Caco-2 (cell line): ENCODE data around the gene CPB2. TPM values are rescaled to one million over a fixed set of nuclear protein-coding genes. Genes with fewer than 3 reads are reported as not detected.

Experiments used
- BruUV-seq: library from RNA; stranded (reverse); fragments of 400-500 nt; replicated peaks from 2 replicates; lab custom pipeline; 2021; lab: Mats Ljungman, UMichigan
- CTCF ChIA-PET: fragments of 300-600 bp; sonication (Branson Sonifier 250); formaldehyde crosslinking; loops from one replicate; lab custom pipeline; 2022; ENCODE audit warnings: antibody characterized with exemption; lab: Charles Lee
- POLR2A ChIA-PET: fragments of 300-600 bp; sonication (Branson Sonifier 250); formaldehyde crosslinking; loops from one replicate; lab custom pipeline; 2022; ENCODE audit warnings: antibody characterized with exemption; lab: Charles Lee
- DNase-seq, 2 experiments: peaks; one replicate each; pipeline versions ENCODE4 v3.0.0 to v3.0.0-alpha.2; 2020 to 2022
- H3K27me3 ChIP-seq: replicated peaks from 2 replicates; pipeline ENCODE4 v1.6.0; 2011; ENCODE audit warnings: low read length; ENCODE audit not compliant: control insufficient read depth, insufficient read depth
- H3K36me3 ChIP-seq: 2 replicates; pipeline ENCODE4 v1.5.1; 2011; ENCODE audit warnings: low read length; ENCODE audit not compliant: control insufficient read depth, insufficient read depth
- H3K4me1 ChIP-seq: fragments of 250-450 bp; sonication (Bioruptor Pico); 2 replicates; pipeline ENCODE4 v1.5.1; 2020; ENCODE audit warnings: mild to moderate bottlenecking
- H3K4me3 ChIP-seq: 2 replicates; pipeline ENCODE4 v1.5.1; 2011; ENCODE audit warnings: low read depth, mild to moderate bottlenecking, control low read depth, low read length
- H3K9me3 ChIP-seq: fragments of 250-450 bp; sonication (Bioruptor Pico); 2 replicates; pipeline ENCODE4 v1.5.1; 2020; ENCODE audit warnings: mild to moderate bottlenecking, moderate library complexity
- H3K27ac Mint-ChIP-seq: one replicate; pipeline ENCODE4 v1.8.0; 2022; ENCODE audit warnings: mixed read lengths; ENCODE audit not compliant: unreplicated experiment
- H3K27me3 Mint-ChIP-seq: one replicate; pipeline ENCODE4 v1.8.0; 2022; ENCODE audit warnings: mixed read lengths; ENCODE audit not compliant: insufficient read depth, unreplicated experiment
- H3K36me3 Mint-ChIP-seq: one replicate; pipeline ENCODE4 v1.8.0; 2022; ENCODE audit warnings: mild to moderate bottlenecking, mixed read lengths; ENCODE audit not compliant: insufficient read depth, unreplicated experiment
- H3K4me1 Mint-ChIP-seq: one replicate; pipeline ENCODE4 v1.8.0; 2022; ENCODE audit warnings: low read depth, mixed read lengths; ENCODE audit not compliant: unreplicated experiment
- H3K4me3 Mint-ChIP-seq: one replicate; pipeline ENCODE4 v1.8.0; 2022; ENCODE audit warnings: mild to moderate bottlenecking, moderate library complexity, mixed read lengths; ENCODE audit not compliant: unreplicated experiment
- H3K9me3 Mint-ChIP-seq: one replicate; pipeline ENCODE4 v1.8.0; 2022; ENCODE audit warnings: mixed read lengths; ENCODE audit not compliant: unreplicated experiment
- CTCF ChIP-seq, 2 experiments: fragments of 200-600 bp in 1 of 2; IDR thresholded peaks; 1 replicate in 1 of 2; 2 replicates in 1 of 2; pipeline versions ENCODE4 v1.5.1 to v1.8.0; 2011 to 2022; ENCODE audit warnings: antibody characterized with exemption in 1 of 2, control low read depth in 1 of 2, inconsistent platforms in 1 of 2, low read depth in 1 of 2, low read length in 1 of 2, mild to moderate bottlenecking in 1 of 2, moderate library complexity in 1 of 2; ENCODE audit not compliant: insufficient read depth in 1 of 2, severe bottlenecking in 1 of 2, unreplicated experiment in 1 of 2
- intact Hi-C: fragments of 100-400 bp; cut with micrococcal nuclease; formaldehyde crosslinking; loops from one replicate; pipeline ENCODE4 v1.10.0; 2022; ENCODE audit not compliant: unreplicated experiment
- total RNA-seq: library from RNA; stranded (reverse); gene quantifications from 2 replicates; pipeline ENCODE4 v1.2.3, GENCODE V29; 2022

The CPB2 gene
- total RNA-seq, 1 experiment from 2014 or later: 0.18 TPM

GRCh38 chr13:46015366-46015765 is 89.5 kb downstream of the CPB2 start:
- no peak overlapping the region for H3K4me3 ChIP-seq
- BruUV-seq: no TSS peak
- no peaks in the 10 kb centered on the region for H3K9me3 ChIP-seq
- intact Hi-C loops: no loop called here
- no peaks in the 10 kb centered on the region for H3K36me3 ChIP-seq
- ChIA-PET POLR2A (no interaction called here), CTCF (no interaction called here)
- H3K4me1 ChIP-seq: no peaks in the 10 kb centered on the region
- H3K27me3 Mint-ChIP-seq: no peaks in the 10 kb centered on the region
- H3K4me3 Mint-ChIP-seq: no peak overlapping the region
- no peaks in the 10 kb centered on the region for H3K9me3 Mint-ChIP-seq
- H3K27ac Mint-ChIP-seq: no peak overlapping the region
- no peaks in the 10 kb centered on the region for H3K4me1 Mint-ChIP-seq
- no peak for TF ChIP-seq CTCF (IDR thresholded peaks at IDR 0.05; ENCODE audit: insufficient read depth in 1 of 2, low read depth in 1 of 2, low read length in 1 of 2, severe bottlenecking in 1 of 2, unreplicated experiment in 1 of 2)
- no peak for DNase-seq
- peaks cover 20% of the 10 kb centered on the region for H3K36me3 Mint-ChIP-seq
- no peaks in the 10 kb centered on the region for H3K27me3 ChIP-seq

- H3K36me3 ChIP-seq: no peaks in the 10 kb centered on the region
- TF ChIP-seq CTCF (IDR thresholded peaks at IDR 0.05; ENCODE audit: insufficient read depth in 1 of 2, low read depth in 1 of 2, low read length in 1 of 2, severe bottlenecking in 1 of 2, unreplicated experiment in 1 of 2): no peak
- no peaks in the 10 kb centered on the region for H3K9me3 ChIP-seq
- no peaks in the 10 kb centered on the region for H3K4me1 ChIP-seq
- no peaks in the 10 kb centered on the region for H3K27me3 ChIP-seq
- no peak overlapping the region for H3K27ac Mint-ChIP-seq
- H3K4me1 Mint-ChIP-seq: no peaks in the 10 kb centered on the region
- CTCF ChIA-PET: no interaction called here
- POLR2A ChIA-PET: no interaction called here
- DNase-seq: no peak
- H3K27me3 Mint-ChIP-seq: no peaks in the 10 kb centered on the region
- H3K36me3 Mint-ChIP-seq: peaks cover 26% of the 10 kb centered on the region
- intact Hi-C loops: no loop called here
- no peaks in the 10 kb centered on the region for H3K9me3 Mint-ChIP-seq
- H3K4me3 Mint-ChIP-seq: no peak overlapping the region
- BruUV-seq: no TSS peak
- H3K4me3 ChIP-seq: no peak overlapping the region
Measured at GRCh38 chr13:46012404-46012803, 92.4 kb downstream of the CPB2 start.

GRCh38 chr13:46010148-46010547 is 94.7 kb downstream of the CPB2 start:
- no peak overlapping the region for H3K4me3 ChIP-seq
- H3K27me3 ChIP-seq: no peaks in the 10 kb centered on the region
- no peaks in the 10 kb centered on the region for H3K4me1 Mint-ChIP-seq
- TF ChIP-seq CTCF (IDR thresholded peaks at IDR 0.05; ENCODE audit: insufficient read depth in 1 of 2, low read depth in 1 of 2, low read length in 1 of 2, severe bottlenecking in 1 of 2, unreplicated experiment in 1 of 2): peak; percentile 34 to 50
- no peaks in the 10 kb centered on the region for H3K9me3 ChIP-seq
- intact Hi-C loops: loop anchor here (1.0 kb wide), 2 partner anchors 116 to 203 kb away; no protein-coding TSS in a partner anchor
- H3K27ac Mint-ChIP-seq: no peak overlapping the region
- peak in 1 of 2 experiments; percentile 18 for DNase-seq
- BruUV-seq: no TSS peak
- no peak overlapping the region for H3K4me3 Mint-ChIP-seq
- peaks cover 29% of the 10 kb centered on the region for H3K36me3 Mint-ChIP-seq
- H3K27me3 Mint-ChIP-seq: no peaks in the 10 kb centered on the region
- POLR2A ChIA-PET: no interaction called here
- H3K36me3 ChIP-seq: no peaks in the 10 kb centered on the region
- no peaks in the 10 kb centered on the region for H3K4me1 ChIP-seq
- CTCF ChIA-PET: interaction anchor here (1.2 kb wide), 1 partner anchor 203 kb away, joined by 6 read pairs; no protein-coding TSS in a partner anchor
- no peaks in the 10 kb centered on the region for H3K9me3 Mint-ChIP-seq
